Measurements from ENCODE around the gene ZDHHC17.
A peak's percentile ranks its signal among the peaks of the same experiment; 100 is the strongest.

The ZDHHC17 gene

GRCh38 chr12:76802060-76802459 lies 38.1 kb downstream of the ZDHHC17 start:
- TF ChIP-seq, protein P1, sequence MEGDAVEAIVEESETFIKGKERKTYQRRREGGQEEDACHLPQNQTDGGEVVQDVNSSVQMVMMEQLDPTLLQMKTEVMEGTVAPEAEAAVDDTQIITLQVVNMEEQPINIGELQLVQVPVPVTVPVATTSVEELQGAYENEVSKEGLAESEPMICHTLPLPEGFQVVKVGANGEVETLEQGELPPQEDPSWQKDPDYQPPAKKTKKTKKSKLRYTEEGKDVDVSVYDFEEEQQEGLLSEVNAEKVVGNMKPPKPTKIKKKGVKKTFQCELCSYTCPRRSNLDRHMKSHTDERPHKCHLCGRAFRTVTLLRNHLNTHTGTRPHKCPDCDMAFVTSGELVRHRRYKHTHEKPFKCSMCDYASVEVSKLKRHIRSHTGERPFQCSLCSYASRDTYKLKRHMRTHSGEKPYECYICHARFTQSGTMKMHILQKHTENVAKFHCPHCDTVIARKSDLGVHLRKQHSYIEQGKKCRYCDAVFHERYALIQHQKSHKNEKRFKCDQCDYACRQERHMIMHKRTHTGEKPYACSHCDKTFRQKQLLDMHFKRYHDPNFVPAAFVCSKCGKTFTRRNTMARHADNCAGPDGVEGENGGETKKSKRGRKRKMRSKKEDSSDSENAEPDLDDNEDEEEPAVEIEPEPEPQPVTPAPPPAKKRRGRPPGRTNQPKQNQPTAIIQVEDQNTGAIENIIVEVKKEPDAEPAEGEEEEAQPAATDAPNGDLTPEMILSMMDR (IDR thresholded peaks at IDR 0.05; ENCODE audit: low read depth, low read length), result no peak
- DNase-seq (ENCODE audit: extremely low read depth, low read depth), result no peak

- TF ChIP-seq, protein P1 (IDR thresholded peaks at IDR 0.05; ENCODE audit: low read depth, low read length), result no peak
These were observed 40.6 kb downstream of the ZDHHC17 start for GRCh38 chr12:76804435-76804976.

DNA sequence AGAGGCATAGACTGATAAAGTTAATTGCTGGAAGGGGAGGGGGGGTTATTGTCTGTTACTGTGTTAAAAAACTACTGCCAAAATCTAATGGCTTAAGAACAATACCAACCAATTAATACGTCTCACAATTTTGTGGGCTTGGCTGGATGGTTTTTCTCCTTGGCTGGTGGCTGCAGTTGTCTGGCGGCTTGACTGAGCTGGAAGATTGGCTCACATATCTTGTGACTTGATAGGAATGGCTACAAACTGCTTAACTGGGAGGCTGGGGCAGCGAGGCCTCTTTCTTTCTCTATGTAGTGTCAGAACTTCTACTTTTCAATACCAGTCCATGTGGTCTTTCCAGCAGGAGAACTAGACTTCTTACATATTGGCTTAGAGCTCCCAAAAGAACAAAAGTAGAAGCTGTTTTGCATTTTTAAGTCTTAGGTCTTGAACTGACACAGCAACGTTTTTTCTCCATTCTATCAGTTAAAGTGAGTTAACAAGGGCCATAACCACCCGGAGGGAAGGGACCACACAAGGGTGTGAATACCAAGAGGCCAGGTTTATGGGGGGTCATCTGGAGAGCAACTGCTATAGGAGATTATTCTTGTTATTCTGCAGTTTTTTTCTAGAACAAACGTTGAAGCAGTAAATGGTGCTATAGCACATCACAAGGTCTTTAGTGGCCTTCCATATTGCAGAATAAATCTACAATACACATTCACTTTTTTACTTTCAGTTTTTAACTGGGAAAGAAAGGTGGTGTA lies 46.9 kb downstream of the ZDHHC17 start:
- DNase-seq (ENCODE audit: extremely low read depth, low read depth), result no peak

More at GRCh38 chr12:76804435-76804976, 40.6 kb downstream of the ZDHHC17 start:
- DNase-seq (ENCODE audit: extremely low read depth, low read depth), result no peak

GRCh38 chr12:76811976-76812375 lies 48.1 kb downstream of the ZDHHC17 start:
- no peak for DNase-seq (ENCODE audit: extremely low read depth, low read depth)
- TF ChIP-seq, protein P1 (IDR thresholded peaks at IDR 0.05; ENCODE audit: low read depth, low read length), result no peak

More for the DNA sequence above, 46.9 kb downstream of the ZDHHC17 start:
- TF ChIP-seq, protein P1 (IDR thresholded peaks at IDR 0.05; ENCODE audit: low read depth, low read length), result no peak

GRCh38 chr12:76813265-76813664 lies 49.4 kb downstream of the ZDHHC17 start:
- no peak for DNase-seq (ENCODE audit: extremely low read depth, low read depth)
- TF ChIP-seq, protein P1 (IDR thresholded peaks at IDR 0.05; ENCODE audit: low read depth, low read length), result no peak

DNA sequence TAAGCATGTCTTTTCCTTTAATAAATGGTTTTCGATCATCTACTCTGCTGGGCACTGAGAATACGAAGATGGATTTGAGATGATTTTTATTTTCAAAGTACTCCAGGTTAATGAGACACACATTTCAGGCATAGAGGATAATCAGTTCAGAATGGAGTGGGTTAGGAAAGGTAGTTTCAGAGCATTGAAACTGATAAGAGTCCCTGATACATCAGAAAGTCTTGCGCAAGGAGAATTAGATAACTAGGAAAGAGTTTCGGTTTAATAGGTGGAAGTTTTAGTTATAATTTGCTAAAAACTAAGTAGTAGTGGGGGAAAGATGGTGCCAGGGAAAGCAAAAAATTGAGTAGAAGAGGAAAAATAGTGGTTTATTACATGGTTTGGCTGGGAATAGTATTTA lies 50.1 kb downstream of the ZDHHC17 start:
- DNase-seq (ENCODE audit: extremely low read depth, low read depth), result no peak
- TF ChIP-seq, protein P1 (IDR thresholded peaks at IDR 0.05; ENCODE audit: low read depth, low read length), result no peak

GRCh38 chr12:76820888-76821482 lies 57.1 kb downstream of the ZDHHC17 start:
- peak; percentile 1 for DNase-seq (ENCODE audit: extremely low read depth, low read depth)
- TF ChIP-seq, protein P1 (IDR thresholded peaks at IDR 0.05; ENCODE audit: low read depth, low read length), result peak; percentile 69
